ENCODE results near the gene TCF12. TPM values are rescaled to one million over a fixed set of nuclear protein-coding genes. Genes with fewer than 3 reads are reported as not detected.
A peak's percentile ranks its signal among the peaks of the same experiment; 100 is the strongest.

Gene TCF12
- total and polyA plus RNA-seq, 2 of the 8 experiments (the other 6 are each of a cell fraction or from before 2014, with no cell fraction given): 85.8 to 101 TPM

GRCh38 chr15:57321973-57322601, 403.6 kb downstream of the TCF12 start:
- Histone ChIP-seq H3K79me1 (ENCODE audit: low read depth, low read length) (no peaks in the 10 kb centered on the region), H3K9ac (replicated peaks in 1 of 4; ENCODE audit: extremely low read depth in 1 of 4, low read depth in 3 of 4, low read length in 3 of 4) (no peak overlapping the region), H3K27me3 (replicated peaks in 1 of 4; ENCODE audit: control insufficient read depth in 3 of 4, extremely low read depth in 1 of 4, insufficient read depth in 3 of 4, low read length in 3 of 4) (no peaks in the 10 kb centered on the region), H2BK12ac (ENCODE audit: low read depth, low read length) (no peak overlapping the region), H2AFZ (ENCODE audit: low read length) (no peak overlapping the region), H4K20me1 (replicated peaks in 1 of 2; ENCODE audit: control insufficient read depth in 1 of 2, insufficient read depth in 2 of 2, low read length in 2 of 2) (peaks cover 0 to 2% of the 10 kb centered on the region in 2 experiments), H2BK15ac (ENCODE audit: low read length) (0 out of 2 replicates have a peak overlapping the region, but pooled peaks have one; percentile 1), H3K79me2 (ENCODE audit: control insufficient read depth in 1 of 2, insufficient read depth in 2 of 2, low read length in 2 of 2) (no peaks in the 10 kb centered on the region), H3K23me2 (ENCODE audit: low read depth, low read length) (no peaks in the 10 kb centered on the region), H3K9me3 (ENCODE audit: insufficient read depth in 2 of 2, low read depth in 1 of 2, low read length in 1 of 2) (no peaks in the 10 kb centered on the region), H3K14ac (ENCODE audit: insufficient read length) (no peak overlapping the region), H2AK5ac (ENCODE audit: low read depth, low read length) (no peak overlapping the region), H2BK120ac (replicated peaks; ENCODE audit: low read depth, low read length) (no peak overlapping the region), H3K36me3 (ENCODE audit: control insufficient read depth in 2 of 4, insufficient read depth in 4 of 4, low read length in 3 of 4) (no peaks in the 10 kb centered on the region), H4K91ac (replicated peaks; ENCODE audit: insufficient read length, low read length) (no peak overlapping the region), H4K8ac (ENCODE audit: extremely low read depth, insufficient read depth, low read length) (no peak overlapping the region), H2BK20ac (ENCODE audit: low read length) (0 out of 2 replicates have a peak overlapping the region, but pooled peaks have one; percentile 32), H3K4me2 (ENCODE audit: insufficient read depth in 1 of 2, low read depth in 2 of 2, low read length in 2 of 2) (no peak overlapping the region), H3K4me3 (ENCODE audit: extremely low read depth in 1 of 4, insufficient read depth in 2 of 4, low read depth in 3 of 4, low read length in 4 of 4) (no peak overlapping the region), H3K4ac (replicated peaks; ENCODE audit: insufficient read length, low read depth, low read length) (no peak overlapping the region), H3K23ac (ENCODE audit: insufficient read length) (no peak overlapping the region), H3K4me1 (replicated peaks in 1 of 4; ENCODE audit: control insufficient read depth in 3 of 4, insufficient read depth in 4 of 4, low read length in 3 of 4) (peaks cover 2 to 13% (median 5%) of the 10 kb centered on the region in 4 experiments; a peak in 6 of 7 replicates), H3K56ac (replicated peaks; ENCODE audit: insufficient read length, low read depth, low read length) (no peak overlapping the region), H3K27ac (ENCODE audit: low read depth, low read length) (no peak overlapping the region), H2BK5ac (ENCODE audit: low read depth, low read length) (no peak overlapping the region), H3K18ac (ENCODE audit: extremely low read depth, low read length) (no peak overlapping the region), H4K5ac (ENCODE audit: insufficient read length, low read depth, low read length) (no peak overlapping the region)
- WGBS, 2 experiments (ENCODE audit: extremely low coverage in 1 of 2, insufficient coverage in 1 of 2, insufficient read length in 1 of 2, insufficient replicate concordance in 2 of 2, low coverage in 1 of 2, low lambda C conversion rate in 2 of 2, missing lambda C conversion rate in 1 of 2): 80% methylated on average over 13 of the region's 13 CpGs; no CpG with 5 or more reads in 1 of the 2 experiments
- CTCF ChIA-PET (ENCODE audit: partially characterized antibody): interaction anchor here (0.7 to 2.9 kb wide), 8 partner anchors 11 to 183 kb away, joined by 3 to 13 read pairs (median 3); no protein-coding TSS in a partner anchor
- DNase-seq (ENCODE audit: low read depth in 1 of 2, low spot score in 2 of 2) (no peak), FAIRE-seq (no peak)
- POLR2A ChIA-PET (ENCODE audit: partially characterized antibody): no interaction called here
- TF ChIP-seq TAF7 (optimal IDR thresholded peaks at IDR 0.05; ENCODE audit: borderline replicate concordance, low read depth, low read length) (no peak), CTCF (IDR thresholded peaks at IDR 0.05; ENCODE audit: control extremely low read depth in 1 of 3, insufficient read depth in 1 of 3, low read depth in 1 of 3, low read length in 3 of 3) (no peak), KDM1A (IDR thresholded peaks at IDR 0.05; ENCODE audit: borderline replicate concordance, low read length) (peak; percentile 48; the same call in 1 of the 2 replicates), FOSL1 (IDR thresholded peaks at IDR 0.05; ENCODE audit: insufficient read depth, low read depth, low read length) (no peak), ATF3 (IDR thresholded peaks at IDR 0.05; ENCODE audit: insufficient read depth, low read depth, low read length) (no peak), TBP (IDR thresholded peaks at IDR 0.05; ENCODE audit: low read depth, low read length) (no peak), TCF12 (IDR thresholded peaks at IDR 0.05; ENCODE audit: low read depth, low read length) (0 out of 2 replicates have a peak, but pooled peaks have one; percentile 8), SIX5 (IDR thresholded peaks at IDR 0.05; ENCODE audit: low read depth, low read length) (no peak)
